Measurements from ENCODE around the gene ZEB2. TPM values are rescaled to one million over a fixed set of nuclear protein-coding genes. Genes with fewer than 3 reads are reported as not detected.

The ZEB2 gene
- total and polyA plus RNA-seq, 9 donors, result 55.3 to 250 (median 174) TPM

- H3K36me3 ChIP-seq, result no peaks in the 10 kb centered on the region
- H3K27ac ChIP-seq, result no peak overlapping the region
- no peaks in the 10 kb centered on the region for H3K9me3 ChIP-seq
- intact Hi-C loops (cut with DNase I), result no loop called here
- H3K4me1 ChIP-seq (ENCODE audit: insufficient read depth), result peaks cover 8% of the 10 kb centered on the region
- no peaks in the 10 kb centered on the region for H3K27me3 ChIP-seq
- 85 to 88% (median 87%) methylated on average over 10 of the region's 10 CpGs for WGBS, 3 donors
- no peak overlapping the region for H3K4me3 ChIP-seq
- DNase-seq, result no peak
- TF ChIP-seq EP300 (IDR thresholded peaks at IDR 0.05), result no peak
- no peak for TF ChIP-seq CTCF (IDR thresholded peaks at IDR 0.05)
- no peak for TF ChIP-seq POLR2A (IDR thresholded peaks at IDR 0.05)
Observed at GRCh38 chr2:144466637-144467036, 53.3 kb downstream of the ZEB2 start.

GRCh38 chr2:144465749-144466148, 54.2 kb downstream of the ZEB2 start:
- no peaks in the 10 kb centered on the region for H3K9me3 ChIP-seq
- no peak for TF ChIP-seq POLR2A (IDR thresholded peaks at IDR 0.05)
- TF ChIP-seq CTCF (IDR thresholded peaks at IDR 0.05), result no peak
- TF ChIP-seq EP300 (IDR thresholded peaks at IDR 0.05), result no peak
- intact Hi-C loops (cut with DNase I), result no loop called here
- H3K36me3 ChIP-seq, result no peaks in the 10 kb centered on the region
- H3K4me1 ChIP-seq (ENCODE audit: insufficient read depth), result peaks cover 7% of the 10 kb centered on the region
- 91 to 96% (median 94%) methylated on average over 9 of the region's 9 CpGs for WGBS, 3 donors
- no peak for DNase-seq
- H3K27me3 ChIP-seq, result no peaks in the 10 kb centered on the region
- H3K27ac ChIP-seq, result no peak overlapping the region
- no peak overlapping the region for H3K4me3 ChIP-seq

- H3K27ac ChIP-seq, result no peak overlapping the region
- intact Hi-C loops (cut with DNase I), result no loop called here
Observed at GRCh38 chr2:144464730-144465129, 55.2 kb downstream of the ZEB2 start.

GRCh38 chr2:144463266-144463665, 56.7 kb downstream of the ZEB2 start:
- H3K27me3 ChIP-seq, result no peaks in the 10 kb centered on the region
- H3K27ac ChIP-seq, result no peak overlapping the region
- 92 to 94% (median 93%) methylated on average over 5 of the region's 5 CpGs for WGBS, 3 donors
- TF ChIP-seq CTCF (IDR thresholded peaks at IDR 0.05), result no peak
- no peak for TF ChIP-seq EP300 (IDR thresholded peaks at IDR 0.05)
- no peak for TF ChIP-seq POLR2A (IDR thresholded peaks at IDR 0.05)
- H3K9me3 ChIP-seq, result no peaks in the 10 kb centered on the region
- DNase-seq, result no peak
- H3K4me1 ChIP-seq (ENCODE audit: insufficient read depth), result peaks cover 10% of the 10 kb centered on the region
- no peak overlapping the region for H3K4me3 ChIP-seq
- H3K36me3 ChIP-seq, result no peaks in the 10 kb centered on the region
- intact Hi-C loops (cut with DNase I), result no loop called here

More at GRCh38 chr2:144464730-144465129, 55.2 kb downstream of the ZEB2 start:
- no peak for DNase-seq
- H3K9me3 ChIP-seq, result no peaks in the 10 kb centered on the region
- TF ChIP-seq EP300 (IDR thresholded peaks at IDR 0.05) (no peak), CTCF (IDR thresholded peaks at IDR 0.05) (no peak), POLR2A (IDR thresholded peaks at IDR 0.05) (no peak)
- WGBS, 3 donors, result 90 to 93% (median 91%) methylated on average over 5 of the region's 5 CpGs
- H3K36me3 ChIP-seq, result no peaks in the 10 kb centered on the region
- H3K4me3 ChIP-seq, result no peak overlapping the region
- H3K27me3 ChIP-seq, result no peaks in the 10 kb centered on the region
- peaks cover 11% of the 10 kb centered on the region for H3K4me1 ChIP-seq (ENCODE audit: insufficient read depth)

All from ovary (tissue), 9 donors.